Natural killer cell (primary cell): ENCODE measurements around the gene NKAPD1. TPM values are rescaled to one million over a fixed set of nuclear protein-coding genes. Genes with fewer than 3 reads are reported as not detected.
"Not testable (repeated sequence)": the region's sequence is repeated elsewhere in the genome, so short reads cannot be mapped to it uniquely, and the experiment has no call there.

Experiments used
- ATAC-seq, 3 donors: fragments of 150-1000 bp in 2 of 3; fragments of 200-7000 bp in 1 of 3; cut with Tn5 transposase; 1 replicate in 1 of 3; 2 replicates in 2 of 3; pipeline ENCODE4 v1.10.0; 2021; ENCODE audit warnings: mild to moderate bottlenecking in 2 of 3, moderate library complexity in 2 of 3
- DNase-seq, 2 donors: peaks; one replicate each; pipeline versions ENCODE4 v3.0.0 to v3.0.0-alpha.2; 2013 to 2021; ENCODE audit warnings: mixed read lengths in 1 of 2
- H3K27ac ChIP-seq: one replicate; pipeline ENCODE4 v1.5.1; 2013; ENCODE audit warnings: mild to moderate bottlenecking, low read length
- H3K27me3 ChIP-seq: one replicate; pipeline ENCODE4 v1.6.1; 2013; ENCODE audit warnings: low read length; ENCODE audit not compliant: control insufficient read depth, insufficient read depth
- H3K36me3 ChIP-seq: one replicate; pipeline ENCODE4 v1.6.1; 2013; ENCODE audit warnings: low read length; ENCODE audit not compliant: control insufficient read depth, insufficient read depth
- H3K4me1 ChIP-seq: one replicate; pipeline ENCODE4 v1.6.1; 2013; ENCODE audit warnings: low read length; ENCODE audit not compliant: control insufficient read depth, insufficient read depth
- H3K4me3 ChIP-seq: one replicate; pipeline ENCODE4 v1.5.1; 2013; ENCODE audit warnings: low read length
- H3K9me3 ChIP-seq: one replicate; pipeline ENCODE4 v1.6.1; 2013; ENCODE audit warnings: low read length; ENCODE audit not compliant: control insufficient read depth, insufficient read depth
- H3K27ac Mint-ChIP-seq, 2 donors: one replicate each; pipeline ENCODE4 v1.8.0; 2022; ENCODE audit warnings: mild to moderate bottlenecking in 2 of 2, mixed read lengths in 2 of 2, moderate library complexity in 1 of 2
- H3K27me3 Mint-ChIP-seq, 2 donors: one replicate each; pipeline ENCODE4 v1.8.0; 2022; ENCODE audit warnings: low read depth in 2 of 2, mixed read lengths in 2 of 2
- H3K36me3 Mint-ChIP-seq: one replicate; pipeline ENCODE4 v1.8.0; 2022; ENCODE audit warnings: mixed read lengths
- H3K4me1 Mint-ChIP-seq, 2 donors: one replicate each; pipeline ENCODE4 v1.8.0; 2022; ENCODE audit warnings: mixed read lengths in 2 of 2
- H3K4me3 Mint-ChIP-seq: one replicate; pipeline ENCODE4 v1.8.0; 2022; ENCODE audit warnings: mild to moderate bottlenecking, moderate library complexity, mixed read lengths
- H3K9me3 Mint-ChIP-seq, 2 donors: one replicate each; pipeline ENCODE4 v1.8.0; 2022; ENCODE audit warnings: mixed read lengths in 2 of 2
- WGBS: methylation state at CpG from one replicate; pipeline ENCODE4 v1.1.7; 2013; ENCODE audit warnings: missing lambda C conversion rate; ENCODE audit not compliant: insufficient coverage; 5-methylcytosine and 5-hydroxymethylcytosine counted together
- intact Hi-C: fragments of 100-400 bp; cut with micrococcal nuclease; formaldehyde crosslinking; loops from one replicate; pipeline ENCODE4 v1.14.2; 2022
- total RNA-seq, 4 donors: library from RNA; stranded (reverse); fragments of 120-200 nt in 1 of 4; gene quantifications; one replicate each; pipeline versions ENCODE4 v1.2.3 to v1.2.4, GENCODE V29; 2013 to 2022
- TF ChIP-seq, protein P1 (sequence below): fragments of 200-600 bp; IDR thresholded peaks from one replicate; pipeline ENCODE4 v1.8.0; 2022; ENCODE audit warnings: antibody characterized with exemption

Gene NKAPD1
- total RNA-seq, 3 donors from 2014 or later (not counting 1 experiment from before 2014, with no cell fraction given): 12.6 to 14.9 (median 13.3) TPM

DNA sequence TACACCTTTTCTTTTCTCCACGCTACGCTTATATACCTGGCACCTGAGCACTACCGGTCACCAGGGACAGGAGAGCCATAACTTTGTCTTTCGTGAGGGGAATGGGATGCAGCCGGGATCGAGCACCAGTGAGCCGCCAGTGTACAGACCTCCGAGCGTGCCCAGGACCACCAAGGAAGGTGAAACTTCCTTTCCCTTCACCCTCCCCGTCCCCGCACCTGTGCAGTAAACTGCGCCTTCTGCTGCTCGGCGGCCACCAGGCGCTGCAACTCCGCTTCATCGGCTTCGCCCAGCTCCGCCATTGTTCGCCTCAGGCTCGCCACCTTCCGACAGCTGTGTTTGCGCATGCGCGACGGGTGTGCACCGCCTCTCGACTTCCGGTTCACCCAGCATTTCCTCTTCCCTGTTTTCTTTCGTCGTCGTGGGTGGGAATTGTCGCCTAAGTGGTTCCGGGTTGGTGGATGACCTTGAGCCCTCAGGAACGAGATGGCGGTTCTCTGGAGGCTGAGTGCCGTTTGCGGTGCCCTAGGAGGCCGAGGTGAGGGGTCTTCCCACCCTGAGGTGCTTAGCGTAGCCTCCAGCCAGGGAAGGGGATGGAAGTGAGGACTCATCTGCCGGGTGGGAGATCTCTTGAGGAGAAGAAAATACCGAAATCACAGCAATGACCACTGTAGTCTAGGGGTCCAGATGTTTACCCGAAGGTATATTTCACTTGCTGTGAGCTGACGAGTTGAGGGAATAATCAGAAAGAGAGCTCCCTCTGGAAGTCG is 12.5 kb downstream of the NKAPD1 start, which contains the start of the genes SDHD and TIMM8B:
Gene SDHD (plus strand): TSS at position 452 of the 770 bp plus-strand sequence. CDS start 35 bp downstream, at position 487.
Gene TIMM8B (minus strand): TSS at position 335 of the 770 bp plus-strand sequence. CDS start 33 bp downstream, at position 302.
- H3K27me3 ChIP-seq: no peaks in the 10 kb centered on the region
- under 1% methylated on average over 45 of the region's 45 CpGs for WGBS
- Mint-ChIP-seq H3K4me3 (peak within 1 kb of the TSS; percentile 100), H3K9me3 (no peaks in the 10 kb centered on the region), H3K27me3 (no peaks in the 10 kb centered on the region), H3K36me3 (peaks cover 23% of the 10 kb centered on the region), H3K27ac (peak within 1 kb of the TSS; percentile 97 to 99), H3K4me1 (peaks cover 46% of the 10 kb centered on the region in 2 donors)
- peaks cover 14% of the 10 kb centered on the region for H3K4me1 ChIP-seq
- H3K27ac ChIP-seq: peak within 1 kb of the TSS; percentile 69
- TF ChIP-seq, protein P1, sequence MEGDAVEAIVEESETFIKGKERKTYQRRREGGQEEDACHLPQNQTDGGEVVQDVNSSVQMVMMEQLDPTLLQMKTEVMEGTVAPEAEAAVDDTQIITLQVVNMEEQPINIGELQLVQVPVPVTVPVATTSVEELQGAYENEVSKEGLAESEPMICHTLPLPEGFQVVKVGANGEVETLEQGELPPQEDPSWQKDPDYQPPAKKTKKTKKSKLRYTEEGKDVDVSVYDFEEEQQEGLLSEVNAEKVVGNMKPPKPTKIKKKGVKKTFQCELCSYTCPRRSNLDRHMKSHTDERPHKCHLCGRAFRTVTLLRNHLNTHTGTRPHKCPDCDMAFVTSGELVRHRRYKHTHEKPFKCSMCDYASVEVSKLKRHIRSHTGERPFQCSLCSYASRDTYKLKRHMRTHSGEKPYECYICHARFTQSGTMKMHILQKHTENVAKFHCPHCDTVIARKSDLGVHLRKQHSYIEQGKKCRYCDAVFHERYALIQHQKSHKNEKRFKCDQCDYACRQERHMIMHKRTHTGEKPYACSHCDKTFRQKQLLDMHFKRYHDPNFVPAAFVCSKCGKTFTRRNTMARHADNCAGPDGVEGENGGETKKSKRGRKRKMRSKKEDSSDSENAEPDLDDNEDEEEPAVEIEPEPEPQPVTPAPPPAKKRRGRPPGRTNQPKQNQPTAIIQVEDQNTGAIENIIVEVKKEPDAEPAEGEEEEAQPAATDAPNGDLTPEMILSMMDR: peak; percentile 26
- peaks cover 57% of the 10 kb centered on the region for H3K36me3 ChIP-seq
- H3K9me3 ChIP-seq: no peaks in the 10 kb centered on the region
- DNase-seq: peak; percentile 92 to 100
- H3K4me3 ChIP-seq: peak within 1 kb of the TSS; percentile 72
- peak; percentile 88 to 93 (median 90) for ATAC-seq
- intact Hi-C loops: loop anchor here (1.0 to 2.0 kb wide), 3 partner anchors 12 to 207 kb away; partner anchors contain the start of genes CFAP68, FDXACB1, NKAPD1 and PIH1D2

DNA sequence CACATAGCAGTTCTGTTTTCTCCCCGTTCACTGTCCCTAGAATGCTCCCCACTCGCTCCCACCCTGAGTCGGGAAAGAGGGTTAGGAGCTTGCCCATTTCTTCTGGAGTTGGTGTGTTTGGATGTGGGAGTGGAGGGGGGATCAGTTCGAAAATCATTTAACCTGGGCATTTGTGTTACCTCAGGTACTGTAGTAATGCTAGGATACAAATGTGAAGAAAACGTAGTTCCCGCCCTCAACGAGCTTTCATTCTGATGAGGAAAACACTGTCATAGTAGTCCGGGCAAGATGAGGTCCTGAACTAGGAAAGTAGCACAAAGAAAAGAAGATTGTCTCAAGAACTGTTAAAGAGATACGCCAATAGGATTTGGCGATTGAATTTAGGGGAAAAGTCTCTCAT is 13.1 kb downstream of the NKAPD1 start:
- H3K4me3 Mint-ChIP-seq: peak overlapping the region; percentile 100
- Histone ChIP-seq H3K27ac (peak overlapping the region; percentile 69), H3K4me3 (peak overlapping the region; percentile 72), H3K27me3 (no peaks in the 10 kb centered on the region), H3K4me1 (peaks cover 14% of the 10 kb centered on the region), H3K9me3 (no peaks in the 10 kb centered on the region), H3K36me3 (peaks cover 56% of the 10 kb centered on the region)
- no peak for DNase-seq
- peaks cover 23% of the 10 kb centered on the region for H3K36me3 Mint-ChIP-seq
- TF ChIP-seq, protein P1: no peak
- no peak for ATAC-seq
- peak overlapping the region; percentile 97 to 99 for H3K27ac Mint-ChIP-seq
- H3K9me3 Mint-ChIP-seq: no peaks in the 10 kb centered on the region
- 27% methylated on average over 10 of the region's 10 CpGs for WGBS
- H3K4me1 Mint-ChIP-seq: peaks cover 46% of the 10 kb centered on the region in 2 donors
- H3K27me3 Mint-ChIP-seq: no peaks in the 10 kb centered on the region
- intact Hi-C loops: loop anchor here (2.0 kb wide), 1 partner anchor 160 kb away; no protein-coding TSS in a partner anchor

DNA sequence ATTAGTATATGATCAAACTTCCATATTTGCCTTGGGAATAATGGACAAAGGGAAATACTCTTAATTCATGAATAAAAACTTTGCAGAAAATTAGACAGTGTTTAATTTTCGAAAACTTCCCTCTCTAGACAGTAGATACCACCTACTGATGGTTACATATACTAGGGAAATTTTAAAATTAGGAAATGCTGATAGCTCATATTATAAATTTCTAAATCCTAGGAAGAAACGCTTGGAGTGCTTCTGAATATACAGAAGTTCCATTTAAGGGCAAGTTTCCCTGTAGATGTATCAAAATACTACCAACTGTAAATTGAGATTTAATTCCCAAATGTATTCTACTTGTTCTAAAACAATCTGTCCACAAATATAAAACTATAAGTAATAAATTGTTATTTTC is 21.2 kb downstream of the NKAPD1 start:
- DNase-seq, H3K4me3 Mint-ChIP-seq, H3K9me3 ChIP-seq, intact Hi-C loops, H3K36me3 Mint-ChIP-seq, H3K27me3 ChIP-seq, H3K9me3 Mint-ChIP-seq, ATAC-seq, H3K27ac ChIP-seq, H3K27ac Mint-ChIP-seq, H3K4me3 ChIP-seq, H3K4me1 ChIP-seq, H3K4me1 Mint-ChIP-seq, H3K27me3 Mint-ChIP-seq: not testable (repeated sequence)
- H3K36me3 ChIP-seq: peaks cover 49% of the 10 kb centered on the region
- no CpG with 5 or more reads among the region's 2 CpGs for WGBS

DNA sequence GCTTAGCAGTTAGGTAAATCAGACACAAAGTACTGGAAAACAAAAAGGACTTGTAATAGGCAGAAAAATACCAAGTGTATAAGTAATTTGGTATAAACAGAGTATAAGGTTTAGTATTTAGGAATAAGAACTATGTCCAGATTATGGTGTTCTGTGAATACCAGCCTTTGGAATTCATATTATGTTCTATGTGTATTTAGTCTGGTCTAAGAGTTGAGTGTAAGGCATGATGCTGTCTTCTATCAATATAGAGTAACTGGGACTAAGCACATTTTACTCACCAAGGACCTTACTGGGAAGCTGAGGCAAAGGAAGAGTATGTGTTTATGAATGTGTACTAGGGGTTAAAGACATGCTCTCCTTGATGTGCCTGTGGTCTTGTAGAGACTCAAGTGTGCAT is 22.1 kb downstream of the NKAPD1 start:
- Mint-ChIP-seq H3K4me3 (no peak overlapping the region), H3K36me3 (no peaks in the 10 kb centered on the region), H3K27me3 (no peaks in the 10 kb centered on the region), H3K27ac (no peak overlapping the region), H3K4me1 (peaks cover 4 to 5% of the 10 kb centered on the region in 2 donors), H3K9me3 (no peaks in the 10 kb centered on the region)
- DNase-seq: no peak
- Histone ChIP-seq H3K27me3 (no peaks in the 10 kb centered on the region), H3K36me3 (peaks cover 42% of the 10 kb centered on the region), H3K9me3 (no peaks in the 10 kb centered on the region), H3K4me1 (no peaks in the 10 kb centered on the region), H3K27ac (no peak overlapping the region), H3K4me3 (no peak overlapping the region)
- ATAC-seq: no peak
- intact Hi-C loops: no loop called here
- TF ChIP-seq, protein P1: no peak
